HG03108 (cell line): ENCODE results near the gene PAPSS1.

Source experiments
- ATAC-seq: cut with Tn5 transposase; IDR thresholded peaks from one replicate; pipeline ENCODE4 v1.9.1; 2021; ENCODE audit warnings: moderate library complexity; ENCODE audit not compliant: unreplicated experiment

Gene PAPSS1

GRCh38 chr4:107630185-107630705 lies 89.8 kb downstream of the PAPSS1 start:
- ATAC-seq: no peak

GRCh38 chr4:107629318-107629717 lies 90.7 kb downstream of the PAPSS1 start:
- ATAC-seq: no peak

DNA sequence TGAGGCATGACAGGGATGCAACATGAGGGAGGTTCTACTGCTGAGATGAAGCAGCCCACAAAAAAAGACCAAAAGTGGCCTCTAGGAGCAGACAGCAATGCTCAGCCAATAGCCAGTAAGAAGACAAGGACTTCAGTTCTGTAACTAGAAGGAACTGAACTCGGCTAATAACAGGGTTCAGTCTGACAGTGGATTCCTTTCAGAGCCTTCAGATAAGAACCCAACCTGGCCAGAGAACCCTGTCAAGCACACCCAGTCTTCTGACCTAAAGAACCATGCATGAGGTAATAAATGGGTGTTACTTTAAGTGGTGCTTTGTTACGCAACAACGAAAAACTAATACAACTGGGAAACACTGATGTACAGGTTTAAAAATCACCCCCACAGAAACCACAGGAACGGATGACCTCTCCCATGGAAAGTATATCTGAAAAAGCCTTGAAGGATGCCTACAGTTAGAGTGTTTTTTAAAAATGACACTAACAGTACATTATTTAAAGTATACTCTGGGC lies 94.6 kb downstream of the PAPSS1 start:
- no peak for ATAC-seq

DNA sequence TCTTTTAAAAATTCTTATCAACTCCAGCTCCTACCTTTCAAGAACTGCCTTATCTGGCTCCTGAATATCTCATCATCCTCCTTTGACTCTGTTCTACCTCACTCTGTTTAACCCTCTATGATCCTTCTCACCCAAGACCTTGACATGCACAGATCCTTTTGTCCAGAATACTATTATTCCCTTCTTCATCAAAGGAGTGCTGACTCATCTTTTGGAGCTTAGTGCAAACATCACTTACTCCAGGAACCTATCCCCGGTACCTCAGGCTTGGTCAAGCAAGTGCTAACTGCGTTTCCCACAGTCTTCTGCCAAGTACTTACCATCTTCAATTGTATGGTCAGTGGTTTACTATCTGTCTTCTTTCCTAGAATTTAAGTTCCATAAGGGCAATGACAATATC lies 96.0 kb downstream of the PAPSS1 start:
- ATAC-seq: no peak

DNA sequence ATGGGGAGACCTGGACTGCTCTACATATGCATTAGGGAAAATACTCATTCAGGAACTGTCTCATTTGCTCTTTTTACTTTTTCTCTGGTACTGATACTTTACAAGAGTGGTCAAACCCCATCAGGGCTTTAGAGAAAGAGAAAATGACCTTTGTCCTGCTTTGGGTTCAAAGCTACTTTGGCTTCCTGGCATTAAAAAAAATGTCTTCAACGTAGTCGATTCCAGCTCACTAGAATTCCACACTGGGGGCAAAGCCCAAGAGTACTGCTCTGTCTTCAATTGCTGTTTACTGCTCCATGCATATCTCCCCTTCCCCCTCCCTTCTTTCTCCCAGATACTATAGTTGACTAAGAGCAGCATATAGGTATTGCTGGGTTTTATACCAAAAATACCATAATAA lies 98.0 kb downstream of the PAPSS1 start:
- ATAC-seq: no peak

DNA sequence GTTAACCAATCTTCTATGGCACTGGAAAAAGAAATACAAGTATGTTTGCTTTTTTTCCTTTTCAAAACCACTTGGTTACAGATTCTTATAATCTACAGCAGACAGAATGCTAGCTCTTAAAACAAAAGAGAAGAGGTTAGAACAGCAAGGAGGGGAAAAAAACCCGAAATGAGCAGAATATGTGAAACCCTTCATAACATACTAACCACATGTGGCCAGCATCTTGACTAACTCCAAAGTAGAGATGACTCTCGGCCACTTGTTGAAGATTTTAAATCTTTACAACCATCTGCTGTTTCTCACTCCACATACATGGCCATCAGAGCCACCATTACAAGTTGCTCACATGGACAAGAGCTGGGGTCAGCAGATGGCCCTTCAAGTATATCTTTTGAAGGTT lies 100.3 kb downstream of the PAPSS1 start:
- ATAC-seq: no peak

DNA sequence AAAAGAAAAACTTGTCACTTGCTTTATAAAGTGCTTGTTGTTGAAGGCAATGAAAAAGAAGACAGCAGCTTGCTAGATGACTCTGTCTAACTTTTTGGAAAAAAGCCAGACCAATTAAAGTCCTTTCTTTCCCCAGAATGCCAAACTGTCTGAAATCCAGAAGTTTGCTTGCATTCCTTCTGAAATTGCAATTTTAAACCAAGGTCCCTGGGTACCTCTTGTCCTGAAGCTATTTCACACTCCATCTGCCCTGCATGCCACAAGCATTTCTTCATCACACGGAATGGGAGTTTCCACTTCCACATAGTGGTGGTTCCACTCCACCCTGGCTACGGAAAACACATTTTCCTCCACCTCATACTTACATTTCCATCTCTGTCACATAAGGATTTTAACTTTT lies 101.0 kb downstream of the PAPSS1 start:
- ATAC-seq: no peak

- ATAC-seq: no peak
Observed at GRCh38 chr4:107618656-107619055, 101.4 kb downstream of the PAPSS1 start.

DNA sequence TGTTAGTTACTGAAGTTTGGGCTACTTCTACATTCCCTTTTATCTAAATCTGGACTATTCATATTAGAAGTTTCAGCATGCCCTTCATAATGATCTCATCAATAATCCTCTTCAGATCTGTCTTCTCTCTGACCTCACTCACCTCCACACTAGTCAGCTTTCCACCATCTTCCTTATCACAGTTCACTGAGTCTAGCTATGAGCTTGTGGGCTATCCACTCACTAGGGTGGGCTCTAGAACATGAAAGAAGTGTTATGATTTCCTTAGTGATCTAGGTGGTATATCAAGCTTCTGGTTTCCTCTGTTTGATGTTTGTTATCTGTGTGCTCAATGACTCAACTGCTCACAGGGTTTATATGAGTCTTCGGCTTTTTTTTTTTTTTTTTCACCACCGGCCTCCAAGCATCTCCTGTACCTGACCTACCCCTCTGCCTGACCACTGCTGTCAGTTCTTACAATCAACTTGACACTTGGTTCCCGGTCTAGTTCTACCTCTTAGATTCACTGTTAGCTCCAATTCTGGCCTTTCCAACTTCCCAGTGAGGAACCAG lies 103.1 kb downstream of the PAPSS1 start:
- no peak for ATAC-seq

GRCh38 chr4:107615809-107616208 lies 104.2 kb downstream of the PAPSS1 start:
- ATAC-seq: no peak

GRCh38 chr4:107603430-107603829 lies 116.6 kb downstream of the PAPSS1 start:
- ATAC-seq: no peak

- no peak for ATAC-seq
Observed at GRCh38 chr4:107600983-107601382, 119.1 kb downstream of the PAPSS1 start.

DNA sequence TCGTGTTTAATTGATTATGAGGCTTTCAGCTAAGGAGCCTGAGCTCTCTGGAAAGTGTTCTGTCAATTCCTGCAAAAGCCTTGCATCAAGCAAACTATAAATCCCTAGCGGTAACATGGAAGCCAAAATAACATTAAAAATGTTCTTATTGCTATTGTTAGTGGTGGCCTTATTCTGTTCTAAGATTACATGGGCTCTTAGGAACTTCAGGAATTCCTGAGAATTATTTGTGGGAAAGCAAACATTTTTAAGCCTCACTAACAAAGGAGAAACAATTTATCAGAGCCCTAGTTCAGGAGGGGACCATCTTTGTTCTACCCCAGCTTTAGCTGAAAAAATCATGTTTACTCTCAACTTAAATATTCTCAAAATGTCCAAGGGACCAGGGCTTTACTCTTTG lies 119.6 kb downstream of the PAPSS1 start:
- ATAC-seq: no peak

DNA sequence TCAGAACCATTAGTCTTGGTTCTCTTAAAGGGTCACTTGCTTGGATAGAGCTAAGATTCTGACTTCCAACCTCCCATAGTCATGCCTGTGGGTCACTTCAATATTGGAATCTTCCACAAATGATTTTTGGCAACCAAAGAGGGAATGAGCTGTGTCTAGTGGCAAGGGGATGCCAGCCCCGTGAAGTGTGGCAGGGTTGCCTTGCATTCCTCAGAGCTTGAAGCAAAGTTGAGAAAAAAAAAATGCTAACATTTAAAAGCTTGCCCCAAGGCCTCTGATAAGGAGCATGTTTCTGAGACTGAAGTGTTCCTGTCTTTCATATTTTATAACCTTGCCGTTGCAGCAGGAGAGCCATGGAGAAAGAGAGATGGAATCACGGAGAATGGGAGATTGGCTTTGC lies 120.2 kb downstream of the PAPSS1 start:
- no peak for ATAC-seq

- no peak for ATAC-seq
Observed at GRCh38 chr4:107593230-107593629, 126.8 kb downstream of the PAPSS1 start.

DNA sequence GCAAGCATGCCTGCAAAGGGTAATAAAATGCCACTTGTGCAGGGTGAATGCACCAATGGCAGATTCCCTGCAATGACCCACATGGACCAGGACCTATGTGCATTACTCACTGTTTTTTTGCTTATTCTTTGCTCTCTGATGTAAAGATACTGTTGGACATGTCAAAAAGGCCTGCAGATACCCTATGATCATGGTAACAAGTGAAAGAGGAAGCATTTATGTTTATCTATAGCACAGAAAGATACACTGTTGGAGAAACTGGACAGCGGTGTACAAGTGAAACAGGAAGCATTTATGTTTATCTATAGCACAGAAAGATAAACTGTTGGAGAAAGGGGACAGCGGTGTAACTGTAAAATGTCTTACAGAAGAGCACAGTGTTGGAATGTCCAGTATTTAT lies 127.5 kb downstream of the PAPSS1 start:
- no peak for ATAC-seq

DNA sequence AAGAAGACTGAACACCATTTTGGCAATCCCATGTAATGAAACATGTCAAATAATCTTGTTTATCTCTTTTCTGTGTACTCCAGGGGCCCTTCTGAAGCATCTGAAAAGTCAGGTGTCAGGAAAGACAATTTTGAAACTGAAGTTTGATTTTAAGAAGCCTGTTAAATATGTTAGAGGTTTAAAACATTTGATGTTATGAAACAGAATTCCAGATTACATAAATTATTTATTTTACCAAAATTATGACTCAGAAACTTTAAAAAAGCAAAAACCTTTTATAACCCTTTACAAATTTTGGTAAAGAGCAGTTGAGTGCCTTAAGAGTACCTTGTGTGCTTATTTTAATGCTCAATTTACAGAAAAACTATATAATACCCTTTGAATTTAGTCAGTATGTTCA lies 130.8 kb downstream of the PAPSS1 start:
- no peak for ATAC-seq

DNA sequence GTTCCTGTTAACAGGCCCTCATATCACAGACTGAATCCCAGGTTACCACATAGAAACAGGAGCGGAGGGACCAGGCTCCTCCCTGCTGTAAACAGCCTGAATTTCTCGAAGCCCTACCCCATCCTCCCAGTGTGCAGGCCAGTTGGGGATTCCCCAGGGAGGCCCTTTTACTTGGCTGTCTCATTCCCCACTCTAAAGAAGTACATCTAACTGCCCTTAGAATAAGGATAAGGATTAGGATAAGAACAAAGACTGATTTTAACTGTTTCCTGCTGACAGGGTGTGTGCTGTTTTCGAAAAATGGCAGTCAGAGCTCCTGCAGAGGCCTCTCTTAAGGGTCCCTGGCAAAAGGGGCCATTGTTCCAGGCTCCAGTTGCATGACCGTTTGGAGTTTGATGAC lies 133.7 kb downstream of the PAPSS1 start:
- no peak for ATAC-seq

DNA sequence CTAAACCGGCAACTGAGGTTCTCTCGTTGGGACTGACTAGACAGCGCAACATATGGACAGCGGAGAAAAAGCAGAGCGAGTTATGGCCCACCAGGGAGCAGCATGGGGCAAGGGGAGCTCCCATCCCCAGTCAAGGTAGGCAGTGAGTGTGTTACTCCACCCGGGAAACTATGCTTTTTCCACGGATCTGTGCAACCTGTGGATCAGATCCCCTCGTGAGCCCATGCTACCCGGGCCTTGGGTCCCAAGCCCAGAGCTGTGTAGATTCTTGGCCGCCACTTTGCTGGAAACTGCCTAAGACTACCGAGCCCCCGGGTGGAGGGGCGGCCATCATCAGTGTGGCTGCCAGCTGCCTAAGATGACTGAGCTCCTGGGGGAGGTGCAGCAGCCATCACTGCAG lies 140.9 kb downstream of the PAPSS1 start:
- no peak for ATAC-seq

DNA sequence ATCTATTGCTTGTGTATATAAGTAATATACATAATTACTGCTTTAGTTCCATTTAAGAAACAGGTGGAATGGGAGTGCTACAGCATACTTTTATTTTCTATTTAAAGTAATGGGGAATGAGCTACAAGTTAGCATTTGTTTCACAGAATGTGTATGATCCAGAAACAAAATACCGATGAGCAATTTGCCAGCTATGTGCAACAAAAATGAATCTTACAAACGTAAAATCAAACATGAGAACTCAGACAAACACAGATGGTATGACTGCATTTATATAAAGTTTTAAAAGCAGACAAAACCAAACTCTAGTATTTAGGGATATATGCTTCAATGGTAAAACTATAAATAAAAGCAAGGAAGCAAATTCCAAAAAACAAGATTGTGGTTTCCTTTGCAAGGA lies 141.7 kb downstream of the PAPSS1 start:
- ATAC-seq: no peak

DNA sequence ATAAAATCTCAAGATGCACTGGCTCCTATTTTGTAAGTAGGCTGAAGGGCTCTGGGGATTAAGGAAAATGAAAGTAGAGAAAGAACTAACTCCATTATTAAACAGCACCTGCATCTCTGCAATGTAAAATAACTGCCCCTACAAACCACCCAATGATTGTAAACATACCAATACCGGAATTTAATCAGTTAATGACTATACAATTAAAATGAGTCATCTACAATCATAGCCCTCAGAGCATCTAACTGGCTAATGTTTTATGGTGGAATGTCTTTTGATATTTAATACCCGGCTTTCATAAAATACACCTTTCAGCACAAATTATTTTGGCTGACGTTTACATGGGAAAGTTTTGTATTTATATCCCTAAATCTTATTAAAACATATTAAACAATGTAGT lies 142.3 kb downstream of the PAPSS1 start:
- no peak for ATAC-seq

GRCh38 chr4:107575243-107575642 lies 144.8 kb downstream of the PAPSS1 start:
- no peak for ATAC-seq

DNA sequence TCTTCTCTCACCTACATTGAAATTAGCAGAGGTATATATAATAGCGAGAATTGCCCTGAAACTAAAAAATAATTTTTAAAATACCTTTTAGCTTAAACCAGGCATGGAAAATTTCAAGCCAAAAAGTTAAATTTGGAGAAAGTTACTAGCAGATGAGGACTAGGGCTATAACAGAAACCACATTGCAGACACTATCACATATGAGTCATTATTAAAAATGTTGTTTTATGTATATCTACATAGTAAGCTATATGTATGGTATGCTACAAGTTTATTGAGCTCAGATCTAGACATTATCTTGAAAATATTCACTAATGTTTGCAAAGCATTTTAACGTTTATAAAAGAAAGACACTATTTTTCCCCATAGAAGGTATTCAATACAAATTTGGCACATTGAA lies 147.8 kb downstream of the PAPSS1 start:
- no peak for ATAC-seq
